Esophagus muscularis mucosa (tissue), 4 donors: ENCODE data around the gene ASB4. TPM values are rescaled to one million over a fixed set of nuclear protein-coding genes. Genes with fewer than 3 reads are reported as not detected.
A peak's percentile ranks its signal among the peaks of the same experiment; 100 is the strongest.

Experiments
- DNase-seq: peaks from one replicate; pipeline ENCODE4 v3.0.0-alpha.2; 2017; ENCODE audit errors: extremely low spot score
- H3K27ac ChIP-seq, 4 donors: fragments of 200-600 bp; sonication (generic); replicated peaks in 1 of 4; 1 replicate in 3 of 4; 2 replicates in 1 of 4; pipeline ENCODE4 v1.5.1; 2016 to 2019; ENCODE audit warnings: mild to moderate bottlenecking in 1 of 4
- H3K27me3 ChIP-seq, 4 donors: fragments of 200-600 bp; sonication (generic); one replicate each; pipeline versions ENCODE4 v1.5.1 to v1.6.0; 2016 to 2019
- H3K36me3 ChIP-seq, 4 donors: fragments of 200-600 bp; sonication (generic); one replicate each; pipeline ENCODE4 v1.5.1; 2016 to 2019
- H3K4me1 ChIP-seq, 4 donors: fragments of 200-600 bp; sonication (generic); one replicate each; pipeline ENCODE4 v1.5.1; 2016 to 2019
- H3K4me3 ChIP-seq, 4 donors: fragments of 200-600 bp; sonication (generic); 1 replicate in 2 of 4; 2 replicates in 2 of 4; pipeline ENCODE4 v1.5.1; 2016 to 2019; ENCODE audit warnings: mild to moderate bottlenecking in 4 of 4, moderate library complexity in 1 of 4
- H3K9me3 ChIP-seq, 4 donors: fragments of 200-600 bp; sonication (generic); 1 replicate in 3 of 4; 2 replicates in 1 of 4; pipeline ENCODE4 v1.5.1; 2016 to 2019
- EP300 ChIP-seq: sonication (generic); formaldehyde crosslinking; IDR thresholded peaks from one replicate; pipeline ENCODE4 v1.6.1; 2017; ENCODE audit warnings: antibody characterized with exemption
- POLR2A ChIP-seq: fragments of 450-650 bp; IDR thresholded peaks from one replicate; pipeline ENCODE4 v1.6.1; 2017; ENCODE audit warnings: antibody characterized with exemption, moderate library complexity, mild to moderate bottlenecking, low read depth
- POLR2AphosphoS5 ChIP-seq, 2 donors: sonication (generic); formaldehyde crosslinking; IDR thresholded peaks; one replicate each; pipeline ENCODE4 v1.6.1; 2017; ENCODE audit warnings: antibody characterized with exemption in 2 of 2
- WGBS: methylation state at CpG from one replicate; pipeline ENCODE4 v1.1.5; 2018; 5-methylcytosine and 5-hydroxymethylcytosine counted together
- intact Hi-C: fragments of 100-400 bp; cut with DNase I; formaldehyde crosslinking; loops from one replicate; pipeline ENCODE4 v1.15.1; 2023
- total RNA-seq, 4 donors: library from RNA; depleted of rRNA; stranded (reverse); fragments of >200 nt; gene quantifications; one replicate each; pipeline versions ENCODE4 v1.1.0 to v1.2.1, GENCODE V29; 2016
- TF ChIP-seq, protein P1 (sequence below), 3 experiments: fragments of 200-600 bp in 2 of 3; fragments of 450-650 bp in 1 of 3; sonication (generic) in 2 of 3; IDR thresholded peaks; one replicate each; pipeline ENCODE4 v1.5.1; 2017 to 2019; ENCODE audit warnings: antibody characterized with exemption in 3 of 3, mild to moderate bottlenecking in 2 of 3, moderate library complexity in 1 of 3

Gene ASB4
- total RNA-seq, 4 donors from 2014 or later: under 0.01 to 0.32 TPM; not detected in 2

DNA sequence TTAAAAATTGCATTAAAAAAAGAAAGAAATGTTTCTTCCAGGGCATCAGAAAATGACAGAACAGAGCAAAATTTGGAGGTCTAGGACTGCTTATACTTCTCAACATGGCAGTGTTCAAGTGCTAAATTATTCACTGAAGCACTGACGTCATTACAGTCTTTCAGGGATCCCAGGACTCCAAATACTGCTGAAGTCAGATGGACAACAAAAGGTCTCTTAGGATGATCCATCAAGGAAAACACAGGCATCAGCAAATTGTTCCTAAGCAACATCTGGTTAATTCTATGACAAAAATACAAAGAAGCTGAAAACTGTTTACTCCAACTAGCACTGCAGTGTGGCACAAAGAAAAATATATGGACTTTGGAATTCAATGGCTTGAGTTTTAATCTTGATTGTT lies 58.4 kb downstream of the ASB4 start:
- Histone ChIP-seq H3K4me3 (no peak overlapping the region), H3K27me3 (no peaks in the 10 kb centered on the region), H3K4me1 (peaks cover 42 to 49% (median 48%) of the 10 kb centered on the region in 4 donors), H3K9me3 (no peaks in the 10 kb centered on the region), H3K36me3 (no peaks in the 10 kb centered on the region), H3K27ac (peak overlapping the region in 1 of 4 donors; percentile 93)
- WGBS: 73% methylated on average over 1 of the region's 1 CpG
- intact Hi-C loops: loop anchor here (2.0 kb wide), 1 partner anchor 141 kb away; no protein-coding TSS in a partner anchor
- DNase-seq: no peak
- no peak for TF ChIP-seq POLR2A

DNA sequence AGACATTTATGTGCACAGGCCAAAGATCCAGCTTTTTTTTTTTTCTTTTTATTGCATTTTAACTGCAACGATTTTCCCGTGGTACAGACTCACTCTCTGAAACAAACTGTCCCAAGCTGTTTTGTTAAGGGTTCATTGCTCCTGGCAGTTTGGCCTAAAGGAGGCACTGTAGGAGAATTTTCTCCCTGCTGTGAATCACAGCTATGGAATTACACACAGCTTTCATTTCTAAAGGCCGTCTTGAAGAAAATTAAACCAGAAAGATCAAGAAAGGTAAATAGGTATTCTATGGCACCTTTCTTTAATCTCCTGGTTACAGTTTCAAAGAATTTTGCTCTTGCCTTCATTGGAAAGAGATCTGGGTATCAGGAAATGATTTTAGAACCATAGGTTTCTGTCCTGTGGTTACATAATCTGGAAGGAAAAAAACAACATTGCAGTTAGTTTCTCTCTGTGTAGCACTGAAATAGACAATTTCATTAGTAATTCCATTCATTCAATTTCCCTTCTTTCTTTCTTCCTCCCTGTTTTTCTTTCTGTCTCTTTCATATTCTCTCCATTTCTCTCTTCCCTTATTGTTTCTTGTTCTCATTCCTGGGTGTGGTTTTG lies 59.4 kb downstream of the ASB4 start:
- Histone ChIP-seq H3K9me3 (no peaks in the 10 kb centered on the region), H3K4me1 (peaks cover 51 to 57% (median 57%) of the 10 kb centered on the region in 4 donors), H3K27ac (peak overlapping the region; percentile 75 to 93 (median 90)), H3K36me3 (no peaks in the 10 kb centered on the region), H3K4me3 (peak overlapping the region; percentile 33 to 45 (median 44)), H3K27me3 (no peaks in the 10 kb centered on the region)
- intact Hi-C loops: loop anchor here (2.0 kb wide), 1 partner anchor 140 kb away; no protein-coding TSS in a partner anchor
- DNase-seq: no peak
- TF ChIP-seq EP300 (no peak), POLR2AphosphoS5 (IDR thresholded peaks at IDR 0.05) (peak; percentile 59 to 76)
- TF ChIP-seq, protein P1, sequence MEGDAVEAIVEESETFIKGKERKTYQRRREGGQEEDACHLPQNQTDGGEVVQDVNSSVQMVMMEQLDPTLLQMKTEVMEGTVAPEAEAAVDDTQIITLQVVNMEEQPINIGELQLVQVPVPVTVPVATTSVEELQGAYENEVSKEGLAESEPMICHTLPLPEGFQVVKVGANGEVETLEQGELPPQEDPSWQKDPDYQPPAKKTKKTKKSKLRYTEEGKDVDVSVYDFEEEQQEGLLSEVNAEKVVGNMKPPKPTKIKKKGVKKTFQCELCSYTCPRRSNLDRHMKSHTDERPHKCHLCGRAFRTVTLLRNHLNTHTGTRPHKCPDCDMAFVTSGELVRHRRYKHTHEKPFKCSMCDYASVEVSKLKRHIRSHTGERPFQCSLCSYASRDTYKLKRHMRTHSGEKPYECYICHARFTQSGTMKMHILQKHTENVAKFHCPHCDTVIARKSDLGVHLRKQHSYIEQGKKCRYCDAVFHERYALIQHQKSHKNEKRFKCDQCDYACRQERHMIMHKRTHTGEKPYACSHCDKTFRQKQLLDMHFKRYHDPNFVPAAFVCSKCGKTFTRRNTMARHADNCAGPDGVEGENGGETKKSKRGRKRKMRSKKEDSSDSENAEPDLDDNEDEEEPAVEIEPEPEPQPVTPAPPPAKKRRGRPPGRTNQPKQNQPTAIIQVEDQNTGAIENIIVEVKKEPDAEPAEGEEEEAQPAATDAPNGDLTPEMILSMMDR (IDR thresholded peaks at IDR 0.05): peak; percentile 74 to 80 (median 74)
- 1% methylated on average over 3 of the region's 3 CpGs for WGBS

DNA sequence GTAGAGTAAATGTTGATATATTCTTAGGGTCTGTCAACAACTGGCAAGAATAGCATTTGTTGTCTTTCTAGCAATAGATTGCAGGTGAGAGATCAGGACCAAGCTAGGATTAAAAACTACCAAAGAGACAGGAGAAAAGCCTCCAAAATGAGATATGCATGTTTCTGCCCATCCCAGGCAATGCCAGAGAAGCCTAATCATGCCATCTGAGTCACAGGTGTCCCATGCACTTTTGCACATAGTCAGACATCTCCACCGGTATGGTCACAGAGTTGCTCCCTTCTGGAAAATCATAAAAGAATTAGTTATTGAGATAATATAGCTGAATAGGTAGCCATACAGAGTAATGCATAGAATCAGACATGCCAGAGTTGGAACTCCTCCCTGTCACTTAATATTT lies 59.9 kb downstream of the ASB4 start:
- H3K36me3 ChIP-seq: no peaks in the 10 kb centered on the region
- H3K9me3 ChIP-seq: no peaks in the 10 kb centered on the region
- intact Hi-C loops: loop anchor here (2.0 kb wide), 2 partner anchors 51 to 139 kb away; partner anchors contain the start of gene PDK4
- H3K27ac ChIP-seq: peak overlapping the region; percentile 75 to 93 (median 90)
- H3K27me3 ChIP-seq: no peaks in the 10 kb centered on the region
- no peak for DNase-seq
- H3K4me3 ChIP-seq: peak overlapping the region; percentile 33 to 45 (median 44)
- no peak for TF ChIP-seq POLR2AphosphoS5 (IDR thresholded peaks at IDR 0.05)
- TF ChIP-seq, protein P1 (IDR thresholded peaks at IDR 0.05): no peak
- no peak for TF ChIP-seq EP300
- no peak for TF ChIP-seq POLR2A
- 95% methylated on average over 1 of the region's 1 CpG for WGBS
- H3K4me1 ChIP-seq: peaks cover 55 to 62% (median 61%) of the 10 kb centered on the region in 4 donors

DNA sequence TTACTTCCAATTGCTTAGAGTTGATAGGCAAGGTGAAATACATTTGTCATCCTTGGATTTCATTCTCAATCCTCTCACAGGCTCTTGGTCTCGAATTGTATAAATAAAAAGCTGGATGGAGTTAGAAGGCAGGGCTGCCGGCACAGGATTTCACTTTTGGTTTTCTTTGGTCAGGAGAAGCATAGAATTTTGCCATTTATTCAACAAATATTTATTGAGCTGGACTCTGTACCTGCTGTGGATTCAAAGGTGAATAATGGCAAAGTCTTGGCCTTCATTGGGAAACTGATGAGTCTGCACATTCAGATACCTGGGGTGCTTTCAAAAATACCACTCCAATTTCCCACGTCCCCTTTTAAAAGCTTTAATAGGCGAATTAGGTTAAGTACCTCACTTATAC lies 60.9 kb downstream of the ASB4 start:
- Histone ChIP-seq H3K4me1 (peaks cover 65 to 72% (median 71%) of the 10 kb centered on the region in 4 donors), H3K36me3 (no peaks in the 10 kb centered on the region), H3K4me3 (peak overlapping the region in 3 of 4 donors; percentile 12 to 32 (median 24)), H3K9me3 (no peaks in the 10 kb centered on the region), H3K27me3 (no peaks in the 10 kb centered on the region), H3K27ac (peak overlapping the region; percentile 75 to 93 (median 90))
- intact Hi-C loops: loop anchor here (2.0 kb wide), 1 partner anchor 50 kb away; the partner anchor contains the start of gene PDK4
- TF ChIP-seq POLR2AphosphoS5 (IDR thresholded peaks at IDR 0.05): no peak
- TF ChIP-seq EP300: no peak
- TF ChIP-seq, protein P1 (IDR thresholded peaks at IDR 0.05): no peak
- TF ChIP-seq POLR2A: no peak
- WGBS: 48% methylated on average over 4 of the region's 4 CpGs
- no peak for DNase-seq
